ENCODE measurements around the gene DNAH1. TPM values are rescaled to one million over a fixed set of nuclear protein-coding genes. Genes with fewer than 3 reads are reported as not detected.

DNAH1 gene
- total and polyA plus RNA-seq, 2 of the 13 experiments (the other 11 are each of a cell fraction or from before 2014, with no cell fraction given): 0.64 to 3.5 TPM

GRCh38 chr3:52289747-52290595 is 26.1 kb upstream of the DNAH1 start (continued):
- TF ChIP-seq E2F1 (CRISPR knock-in tag; IDR thresholded peaks at IDR 0.05) (peak; percentile 33; the same call in 1 of the 2 replicates), ZNF552 (CRISPR knock-in tag; IDR thresholded peaks at IDR 0.05; ENCODE audit: borderline replicate concordance) (no peak), ARNT (IDR thresholded peaks at IDR 0.05) (no peak), ZNF781 (CRISPR knock-in tag; IDR thresholded peaks at IDR 0.05; ENCODE audit: borderline replicate concordance, not compliant biosample characterization) (peak; percentile 70), CBFB (CRISPR knock-in tag; IDR thresholded peaks at IDR 0.05) (no peak), ZNF263 (CRISPR knock-in tag; IDR thresholded peaks at IDR 0.05) (peak; percentile 53), PPARG (CRISPR knock-in tag; conservative IDR thresholded peaks at IDR 0.05) (peak; percentile 59), SUZ12 (IDR thresholded peaks at IDR 0.05; ENCODE audit: low read depth, low read length) (no peak), NONO (IDR thresholded peaks at IDR 0.05) (no peak), NONO (CRISPR knock-in tag; conservative IDR thresholded peaks at IDR 0.05) (peak; percentile 46), THYN1 (CRISPR knock-in tag; IDR thresholded peaks at IDR 0.05; ENCODE audit: borderline replicate concordance, low read depth) (no peak), NFATC3 (CRISPR knock-in tag; IDR thresholded peaks at IDR 0.05) (peak; percentile 71; the same call in 1 of the 2 replicates), JDP2 (CRISPR knock-in tag; IDR thresholded peaks at IDR 0.05; ENCODE audit: borderline replicate concordance) (no peak; the same call in 1 of the 2 replicates), MTA1 (CRISPR knock-in tag; IDR thresholded peaks at IDR 0.05; ENCODE audit: borderline replicate concordance) (0 out of 2 replicates have a peak, but pooled peaks have one; percentile 32), ZNF777 (CRISPR knock-in tag; IDR thresholded peaks at IDR 0.05) (no peak), ELK4 (CRISPR knock-in tag; IDR thresholded peaks at IDR 0.05; ENCODE audit: borderline replicate concordance) (no peak), ZNF737 (CRISPR knock-in tag; IDR thresholded peaks at IDR 0.05; ENCODE audit: borderline replicate concordance) (peak; percentile 92), ATF6 (CRISPR knock-in tag; conservative IDR thresholded peaks at IDR 0.05) (no peak), TP53 (CRISPR knock-in tag; conservative IDR thresholded peaks at IDR 0.05) (no peak), IRF1 (CRISPR knock-in tag; IDR thresholded peaks at IDR 0.05; ENCODE audit: low read depth) (no peak), PREB (CRISPR knock-in tag; IDR thresholded peaks at IDR 0.05) (no peak)
